WTC11 (cell line): Measurements from ENCODE around the gene MTFP1. TPM values are rescaled to one million over a fixed set of nuclear protein-coding genes. Genes with fewer than 3 reads are reported as not detected.

Experiments used
- AFF4 ChIP-seq: sonication (generic); formaldehyde crosslinking; IDR thresholded peaks from 2 replicates; pipeline ENCODE4 v1.8.1; 2023; ENCODE audit warnings: mild to moderate bottlenecking, missing genetic modification reagents, borderline replicate concordance
- AR ChIP-seq: fragments of 250-450 bp; sonication (Bioruptor Pico); IDR thresholded peaks from 2 replicates; pipeline ENCODE4 v1.9.0; 2021; ENCODE audit warnings: mild to moderate bottlenecking
- ATF6 ChIP-seq: sonication (generic); formaldehyde crosslinking; IDR thresholded peaks from 2 replicates; pipeline ENCODE4 v1.8.1; 2023; ENCODE audit warnings: mild to moderate bottlenecking, missing genetic modification reagents
- CTCF ChIP-seq: fragments of 200-600 bp; IDR thresholded peaks from 2 replicates; pipeline ENCODE4 v1.8.0; 2022; ENCODE audit warnings: antibody characterized with exemption
- E2F5 ChIP-seq: sonication (generic); formaldehyde crosslinking; IDR thresholded peaks from 2 replicates; pipeline ENCODE4 v1.8.1; 2022; ENCODE audit warnings: mild to moderate bottlenecking, moderate library complexity, missing genetic modification reagents
- ESRRA ChIP-seq: sonication (generic); formaldehyde crosslinking; IDR thresholded peaks from 2 replicates; pipeline ENCODE4 v1.8.1; 2022; ENCODE audit warnings: mild to moderate bottlenecking, missing genetic modification reagents, borderline replicate concordance
- ETV6 ChIP-seq: sonication (generic); formaldehyde crosslinking; IDR thresholded peaks from 2 replicates; pipeline ENCODE4 v1.8.1; 2022; ENCODE audit warnings: mild to moderate bottlenecking, missing genetic modification reagents
- FOXP1 ChIP-seq: sonication (generic); formaldehyde crosslinking; IDR thresholded peaks from 2 replicates; pipeline ENCODE4 v1.8.0; 2022; ENCODE audit warnings: missing genetic modification reagents, mild to moderate bottlenecking, moderate library complexity, borderline replicate concordance
- GABPB1 ChIP-seq: sonication (generic); formaldehyde crosslinking; IDR thresholded peaks from 2 replicates; pipeline ENCODE4 v1.8.1; 2023; ENCODE audit warnings: mild to moderate bottlenecking, missing genetic modification reagents
- JAZF1 ChIP-seq: fragments of 250-450 bp; sonication (Bioruptor Pico); IDR thresholded peaks from 2 replicates; pipeline ENCODE4 v1.9.0; 2021; ENCODE audit warnings: moderate library complexity, mild to moderate bottlenecking, inconsistent platforms
- MAX ChIP-seq: sonication (generic); formaldehyde crosslinking; IDR thresholded peaks from 2 replicates; pipeline ENCODE4 v1.8.0; 2022; ENCODE audit warnings: mild to moderate bottlenecking, missing genetic modification reagents
- NFATC4 ChIP-seq: fragments of 250-450 bp; sonication (Bioruptor Pico); IDR thresholded peaks from 2 replicates; pipeline ENCODE4 v1.9.0; 2021; ENCODE audit warnings: mild to moderate bottlenecking
- SMAD3 ChIP-seq: sonication (generic); formaldehyde crosslinking; IDR thresholded peaks from 2 replicates; pipeline ENCODE4 v1.8.0; 2022; ENCODE audit warnings: missing genetic modification reagents, mild to moderate bottlenecking, borderline replicate concordance
- SMAD4 ChIP-seq: sonication (generic); formaldehyde crosslinking; IDR thresholded peaks from 2 replicates; pipeline ENCODE4 v1.8.0; 2022; ENCODE audit warnings: mild to moderate bottlenecking, missing genetic modification reagents
- SP1 ChIP-seq: sonication (generic); formaldehyde crosslinking; conservative IDR thresholded peaks from 2 replicates; pipeline ENCODE4 v1.8.1; 2022; ENCODE audit warnings: missing genetic modification reagents
- TEAD1 ChIP-seq: sonication (generic); formaldehyde crosslinking; IDR thresholded peaks from 2 replicates; pipeline ENCODE4 v1.8.0; 2022; ENCODE audit warnings: mild to moderate bottlenecking, missing genetic modification reagents
- ZMAT4 ChIP-seq: fragments of 250-450 bp; sonication (Bioruptor Pico); IDR thresholded peaks from 2 replicates; pipeline ENCODE4 v1.9.0; 2021; ENCODE audit warnings: mild to moderate bottlenecking
- ZNF232 ChIP-seq: sonication (generic); formaldehyde crosslinking; IDR thresholded peaks from 2 replicates; pipeline ENCODE4 v1.8.0; 2022; ENCODE audit warnings: mild to moderate bottlenecking, missing genetic modification reagents
- ZNF263 ChIP-seq: sonication (generic); formaldehyde crosslinking; IDR thresholded peaks from 2 replicates; pipeline ENCODE4 v1.8.1; 2022; ENCODE audit warnings: low read depth, mild to moderate bottlenecking, moderate library complexity, missing genetic modification reagents
- ZNF416 ChIP-seq: fragments of 250-450 bp; sonication (Bioruptor Pico); IDR thresholded peaks from 2 replicates; pipeline ENCODE4 v1.9.0; 2021; ENCODE audit warnings: mild to moderate bottlenecking, inconsistent platforms
- ZNF423 ChIP-seq: fragments of 250-450 bp; sonication (Bioruptor Pico); IDR thresholded peaks from 2 replicates; pipeline ENCODE4 v2.1.2; 2022; ENCODE audit warnings: mild to moderate bottlenecking, moderate library complexity
- ZNF425 ChIP-seq: fragments of 250-450 bp; sonication (Bioruptor Pico); conservative IDR thresholded peaks from 2 replicates; pipeline ENCODE4 v1.9.0; 2021; ENCODE audit warnings: mild to moderate bottlenecking
- ZNF512 ChIP-seq: sonication (generic); formaldehyde crosslinking; IDR thresholded peaks from 2 replicates; pipeline ENCODE4 v1.8.1; 2022; ENCODE audit warnings: missing genetic modification reagents, borderline replicate concordance
- total RNA-seq: library from RNA; stranded (reverse); gene quantifications from 3 replicates; pipeline ENCODE4 v1.2.3, GENCODE V29; 2021

The MTFP1 gene
- total RNA-seq, 1 experiment from 2014 or later, result 75.0 TPM

GRCh38 chr22:30423301-30423958, 2.1 kb upstream of the MTFP1 start (continued):
- no peak for TF ChIP-seq ZNF512 (CRISPR knock-in tag)
- TF ChIP-seq AFF4 (CRISPR knock-in tag), result no peak
- no peak for TF ChIP-seq ATF6
- no peak for TF ChIP-seq ZNF263 (CRISPR knock-in tag)
- TF ChIP-seq GABPB1 (CRISPR knock-in tag), result peak; percentile 41; the same call in 1 of the 2 replicates
- no peak for TF ChIP-seq CTCF
- TF ChIP-seq MAX (CRISPR knock-in tag), result peak; percentile 69; the same call in 1 of the 2 replicates
- TF ChIP-seq NFATC4, result no peak
- no peak for TF ChIP-seq ETV6 (CRISPR knock-in tag)
- TF ChIP-seq SMAD3 (CRISPR knock-in tag), result no peak
- TF ChIP-seq ZNF416 (CRISPR knock-in tag), result no peak
- TF ChIP-seq ESRRA (CRISPR knock-in tag), result no peak; the same call in 1 of the 2 replicates
- no peak for TF ChIP-seq ZMAT4 (CRISPR knock-in tag)
- TF ChIP-seq E2F5 (CRISPR knock-in tag), result no peak; the same call in 1 of the 2 replicates
- no peak for TF ChIP-seq SMAD4 (CRISPR knock-in tag)
- TF ChIP-seq SP1 (CRISPR knock-in tag), result no peak
- no peak for TF ChIP-seq ZNF425 (CRISPR knock-in tag)
- no peak; the same call in 1 of the 2 replicates for TF ChIP-seq TEAD1
- TF ChIP-seq ZNF232 (CRISPR knock-in tag), result peak; percentile 78
- TF ChIP-seq ZNF423 (CRISPR knock-in tag), result peak; percentile 34; the same call in 1 of the 2 replicates
- TF ChIP-seq AR (CRISPR knock-in tag), result no peak
- TF ChIP-seq FOXP1, result no peak
- no peak for TF ChIP-seq JAZF1 (CRISPR knock-in tag)
